Neural progenitor cell (in vitro differentiated cells): ENCODE results near the gene ZNF618.

ENCODE experiments used
- EZH2 ChIP-seq: fragments of 200-600 bp; sonication (generic); IDR thresholded peaks from 2 replicates; pipeline ENCODE4 v1.6.1; 2017; ENCODE audit warnings: antibody characterized with exemption, mild to moderate bottlenecking, moderate library complexity
- TF ChIP-seq, protein P1 (sequence below): fragments of 200-600 bp; sonication (generic); IDR thresholded peaks from 2 replicates; pipeline ENCODE4 v1.5.1; 2017; ENCODE audit warnings: antibody characterized with exemption, mild to moderate bottlenecking

- no peak for TF ChIP-seq EZH2
- TF ChIP-seq, protein P1, sequence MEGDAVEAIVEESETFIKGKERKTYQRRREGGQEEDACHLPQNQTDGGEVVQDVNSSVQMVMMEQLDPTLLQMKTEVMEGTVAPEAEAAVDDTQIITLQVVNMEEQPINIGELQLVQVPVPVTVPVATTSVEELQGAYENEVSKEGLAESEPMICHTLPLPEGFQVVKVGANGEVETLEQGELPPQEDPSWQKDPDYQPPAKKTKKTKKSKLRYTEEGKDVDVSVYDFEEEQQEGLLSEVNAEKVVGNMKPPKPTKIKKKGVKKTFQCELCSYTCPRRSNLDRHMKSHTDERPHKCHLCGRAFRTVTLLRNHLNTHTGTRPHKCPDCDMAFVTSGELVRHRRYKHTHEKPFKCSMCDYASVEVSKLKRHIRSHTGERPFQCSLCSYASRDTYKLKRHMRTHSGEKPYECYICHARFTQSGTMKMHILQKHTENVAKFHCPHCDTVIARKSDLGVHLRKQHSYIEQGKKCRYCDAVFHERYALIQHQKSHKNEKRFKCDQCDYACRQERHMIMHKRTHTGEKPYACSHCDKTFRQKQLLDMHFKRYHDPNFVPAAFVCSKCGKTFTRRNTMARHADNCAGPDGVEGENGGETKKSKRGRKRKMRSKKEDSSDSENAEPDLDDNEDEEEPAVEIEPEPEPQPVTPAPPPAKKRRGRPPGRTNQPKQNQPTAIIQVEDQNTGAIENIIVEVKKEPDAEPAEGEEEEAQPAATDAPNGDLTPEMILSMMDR: no peak
These were observed 3.2 kb downstream of the ZNF618 start for GRCh38 chr9:113879318-113879717.
